NCI-H446 (cell line): Measurements from ENCODE around the gene TP53.
A peak's percentile ranks its signal among the peaks of the same experiment; 100 is the strongest.
"Not testable (repeated sequence)": the region's sequence is repeated elsewhere in the genome, so short reads cannot be mapped to it uniquely, and the experiment has no call there.

Experiments
- DNase-seq, 2 experiments: peaks; one replicate each; lab custom pipeline; 2025; lab: John Stamatoyannopoulos, UW

The TP53 gene

GRCh38 chr17:7631398-7632380 lies 55.6 kb downstream of the TP53 start:
- no peak for DNase-seq

GRCh38 chr17:7629939-7630571 lies 57.2 kb downstream of the TP53 start, which contains the start of gene SHBG:
Gene SHBG, plus strand, starts transcription at chr17:7630135. Its CDS starts 38 bp downstream, at chr17:7630173.
- no peak for DNase-seq

DNA sequence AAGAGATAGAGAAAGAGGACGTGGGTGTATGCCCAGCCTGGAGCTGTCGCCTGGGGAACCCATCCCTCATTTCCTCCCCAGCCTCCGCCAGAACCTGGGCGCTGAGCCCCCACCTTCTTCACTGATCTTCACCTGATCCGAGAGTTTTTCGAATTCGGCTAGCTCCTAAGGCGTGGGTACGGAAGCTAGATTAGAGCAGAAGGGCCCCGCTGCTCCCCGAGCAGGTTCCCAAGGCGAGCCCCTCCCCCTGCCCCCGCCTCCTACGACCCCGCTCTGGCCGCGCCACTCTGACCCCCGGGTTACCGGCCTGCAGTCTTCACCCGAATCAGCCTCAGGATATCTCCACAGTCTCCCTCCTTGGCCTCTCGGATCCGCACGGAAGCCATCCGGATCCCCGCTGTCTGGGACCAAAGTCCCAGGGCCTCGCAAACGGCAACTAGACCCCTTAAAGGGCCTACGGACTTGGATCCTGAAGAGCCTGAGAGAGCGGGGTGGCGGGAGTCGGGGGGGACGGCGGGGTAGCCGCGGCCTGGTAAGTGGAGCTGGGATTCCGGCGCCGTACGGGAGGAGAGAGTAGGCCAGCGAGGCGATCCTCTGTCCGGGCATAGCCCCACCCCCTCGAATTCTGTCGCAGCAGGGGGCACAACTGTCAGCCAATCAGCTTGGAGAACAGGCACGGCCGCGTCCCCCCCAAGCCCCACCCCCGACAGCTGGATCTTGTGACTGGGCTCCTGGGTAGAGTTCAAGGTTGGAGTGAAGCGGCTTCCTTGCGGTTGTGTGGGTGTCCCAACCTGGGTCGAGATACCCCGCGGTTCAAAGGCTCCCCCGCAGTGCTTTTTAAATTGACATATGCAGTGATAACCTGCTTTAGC lies 59.8 kb downstream of the TP53 start, which contains the start of gene SAT2:
Gene SAT2, minus strand, starts transcription at position 572 of the 872 bp plus-strand sequence. Its CDS starts 186 bp downstream, at position 386.
- DNase-seq = peak; percentile 82 to 91

- no peak for DNase-seq
These were observed 60.4 kb downstream of the TP53 start for GRCh38 chr17:7626956-7627249.

- no peak for DNase-seq
These were observed 61.0 kb downstream of the TP53 start for GRCh38 chr17:7626307-7626706.

DNA sequence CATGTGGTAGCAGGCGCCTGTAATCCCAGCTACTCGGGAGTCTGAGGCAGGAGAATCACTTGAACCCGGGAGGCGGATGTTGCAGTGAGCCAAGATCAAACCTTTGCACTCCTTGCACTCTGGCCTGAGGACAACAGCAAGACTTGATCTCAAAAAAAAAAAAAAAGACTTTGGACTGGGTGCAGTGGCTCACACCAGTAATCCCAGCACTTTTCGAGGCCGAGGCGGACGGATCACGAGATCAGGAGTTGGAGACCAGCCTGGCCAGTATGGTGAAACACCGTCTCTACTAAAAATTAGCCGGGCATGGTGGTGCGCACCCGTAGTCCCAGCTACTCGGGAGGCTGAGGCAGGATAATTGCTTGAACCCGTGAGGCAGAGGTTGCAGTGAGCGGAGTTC lies 61.5 kb downstream of the TP53 start:
- DNase-seq = not testable (repeated sequence)

- no peak for DNase-seq
These were observed 63.6 kb downstream of the TP53 start for GRCh38 chr17:7623661-7624060.

- no peak for DNase-seq
These were observed 66.5 kb downstream of the TP53 start for GRCh38 chr17:7620835-7621234.

GRCh38 chr17:7618608-7619007 lies 68.7 kb downstream of the TP53 start:
- no peak for DNase-seq
